ENCODE data around the gene MAGEL2. TPM values are rescaled to one million over a fixed set of nuclear protein-coding genes. Genes with fewer than 3 reads are reported as not detected.

The MAGEL2 gene
- 1 to 10 TPM in 2 of 5 donors, not detected in 3; 1.4 to 1.7 TPM for total RNA-seq
- polyA plus RNA-seq: under 1 TPM in 2 of 3 donors, not detected in 1; 0.10 to 0.12 TPM
- long read RNA-seq, donor 1, full-length matches to known transcripts: 4 of 4 reads
- long read RNA-seq, donor 1, partial matches to known transcripts: 0 of 4 reads
- long read RNA-seq, donor 1, other reads (novel, unspliced or antisense): 0 of 4 reads
- long read RNA-seq, donor 2, full-length matches to known transcripts: 1 of 1 reads
- long read RNA-seq, donor 2, partial matches to known transcripts: 0 of 1 reads
- long read RNA-seq, donor 2, other reads (novel, unspliced or antisense): 0 of 1 reads
- long read RNA-seq, donor 3, full-length matches to known transcripts: 2 of 2 reads
- long read RNA-seq, donor 3, partial matches to known transcripts: 0 of 2 reads
- long read RNA-seq, donor 3, other reads (novel, unspliced or antisense): 0 of 2 reads
- long read RNA-seq, donor 4: 0 reads
- long read RNA-seq, donor 5, full-length matches to known transcripts: 6 of 6 reads
- long read RNA-seq, donor 5, partial matches to known transcripts: 0 of 6 reads
- long read RNA-seq, donor 5, other reads (novel, unspliced or antisense): 0 of 6 reads
- long read RNA-seq, donor 6, full-length matches to known transcripts: 6 of 6 reads
- long read RNA-seq, donor 6, partial matches to known transcripts: 0 of 6 reads
- long read RNA-seq, donor 6, other reads (novel, unspliced or antisense): 0 of 6 reads
- long read RNA-seq, donor 7, full-length matches to known transcripts: 7 of 7 reads
- long read RNA-seq, donor 7, partial matches to known transcripts: 0 of 7 reads
- long read RNA-seq, donor 7, other reads (novel, unspliced or antisense): 0 of 7 reads
- long read RNA-seq, donor 8, full-length matches to known transcripts: 2 of 2 reads
- long read RNA-seq, donor 8, partial matches to known transcripts: 0 of 2 reads
- long read RNA-seq, donor 8, other reads (novel, unspliced or antisense): 0 of 2 reads
- long read RNA-seq, donor 9, full-length matches to known transcripts: 7 of 7 reads
- long read RNA-seq, donor 9, partial matches to known transcripts: 0 of 7 reads
- long read RNA-seq, donor 9, other reads (novel, unspliced or antisense): 0 of 7 reads
- long read RNA-seq, donor 10: 0 reads

GRCh38 chr15:23647421-23648370 lies at the start of gene MAGEL2:
MAGEL2 (minus strand) TSS chr15:23647867; CDS start chr15:23647742, 125 bp downstream.
- intact Hi-C loops (cut with DNase I; ENCODE audit: low total_unique reads): loop anchor here (10.0 kb wide), 1 partner anchor 227 kb away; no protein-coding TSS in a partner anchor
- Histone ChIP-seq H3K27me3 (peaks cover 0 to 54% (median 10%) of the 10 kb centered on the region in 3 donors), H3K9me3 (no peaks in the 10 kb centered on the region), H3K36me3 (no peaks in the 10 kb centered on the region), H3K27ac (no peak within 1 kb of the TSS), H3K4me3 (peak within 1 kb of the TSS; percentile 20 to 35 (median 27)), H3K4me1 (peaks cover 0 to 10% (median 3%) of the 10 kb centered on the region in 4 donors)
- WGBS, 5 donors: 25 to 55% (median 44%) methylated on average over 18 to 37 of the region's 37 CpGs
- TF ChIP-seq POLR2AphosphoS5 (IDR thresholded peaks at IDR 0.05): no peak
- TF ChIP-seq CTCF (IDR thresholded peaks at IDR 0.05): no peak
- TF ChIP-seq POLR2A (IDR thresholded peaks at IDR 0.05): no peak
- TF ChIP-seq EP300 (IDR thresholded peaks at IDR 0.05): no peak
- DNase-seq: peak in 1 of 2 donors; percentile 84

GRCh38 chr15:23695282-23695681 lies 47.6 kb upstream of the MAGEL2 start:
- WGBS, 5 donors: 64 to 92% (median 77%) methylated on average over 2 of the region's 2 CpGs
- H3K27me3 ChIP-seq: no peaks in the 10 kb centered on the region

GRCh38 chr15:23694592-23694991 lies 46.9 kb upstream of the MAGEL2 start:
- TF ChIP-seq POLR2A (IDR thresholded peaks at IDR 0.05): no peak
- no peak for TF ChIP-seq EP300 (IDR thresholded peaks at IDR 0.05)
- no peak for TF ChIP-seq POLR2AphosphoS5 (IDR thresholded peaks at IDR 0.05)
- TF ChIP-seq CTCF (IDR thresholded peaks at IDR 0.05): no peak
- no peak for DNase-seq
- Histone ChIP-seq H3K9me3 (no peaks in the 10 kb centered on the region), H3K4me3 (no peak overlapping the region), H3K4me1 (peaks cover 0 to 6% (median 0%) of the 10 kb centered on the region in 4 donors), H3K36me3 (no peaks in the 10 kb centered on the region), H3K27me3 (no peaks in the 10 kb centered on the region), H3K27ac (no peak overlapping the region)
- 90 to 100% (median 95%) methylated on average over 1 of the region's 1 CpG for WGBS, 5 donors
- intact Hi-C loops (cut with DNase I; ENCODE audit: low total_unique reads): no loop called here

More at GRCh38 chr15:23695282-23695681, 47.6 kb upstream of the MAGEL2 start:
- Histone ChIP-seq H3K4me3 (no peak overlapping the region), H3K36me3 (no peaks in the 10 kb centered on the region), H3K4me1 (peaks cover 0 to 6% (median 0%) of the 10 kb centered on the region in 4 donors), H3K27ac (no peak overlapping the region), H3K9me3 (no peaks in the 10 kb centered on the region)
- TF ChIP-seq POLR2A (IDR thresholded peaks at IDR 0.05) (no peak), CTCF (IDR thresholded peaks at IDR 0.05) (no peak), POLR2AphosphoS5 (IDR thresholded peaks at IDR 0.05) (no peak), EP300 (IDR thresholded peaks at IDR 0.05) (no peak)
- DNase-seq: no peak
- intact Hi-C loops (cut with DNase I; ENCODE audit: low total_unique reads): no loop called here

All from stomach (tissue), 19 donors.